GM19372 (cell line): ENCODE results near the gene BRD3.
A peak's percentile ranks its signal among the peaks of the same experiment; 100 is the strongest.
"Not testable (repeated sequence)": the region's sequence is repeated elsewhere in the genome, so short reads cannot be mapped to it uniquely, and the experiment has no call there.

ENCODE experiments used
- ATAC-seq: cut with Tn5 transposase; IDR thresholded peaks from one replicate; pipeline ENCODE4 v1.9.1; 2021; ENCODE audit warnings: mild to moderate bottlenecking, low read depth, moderate library complexity; ENCODE audit not compliant: unreplicated experiment

BRD3 gene

DNA sequence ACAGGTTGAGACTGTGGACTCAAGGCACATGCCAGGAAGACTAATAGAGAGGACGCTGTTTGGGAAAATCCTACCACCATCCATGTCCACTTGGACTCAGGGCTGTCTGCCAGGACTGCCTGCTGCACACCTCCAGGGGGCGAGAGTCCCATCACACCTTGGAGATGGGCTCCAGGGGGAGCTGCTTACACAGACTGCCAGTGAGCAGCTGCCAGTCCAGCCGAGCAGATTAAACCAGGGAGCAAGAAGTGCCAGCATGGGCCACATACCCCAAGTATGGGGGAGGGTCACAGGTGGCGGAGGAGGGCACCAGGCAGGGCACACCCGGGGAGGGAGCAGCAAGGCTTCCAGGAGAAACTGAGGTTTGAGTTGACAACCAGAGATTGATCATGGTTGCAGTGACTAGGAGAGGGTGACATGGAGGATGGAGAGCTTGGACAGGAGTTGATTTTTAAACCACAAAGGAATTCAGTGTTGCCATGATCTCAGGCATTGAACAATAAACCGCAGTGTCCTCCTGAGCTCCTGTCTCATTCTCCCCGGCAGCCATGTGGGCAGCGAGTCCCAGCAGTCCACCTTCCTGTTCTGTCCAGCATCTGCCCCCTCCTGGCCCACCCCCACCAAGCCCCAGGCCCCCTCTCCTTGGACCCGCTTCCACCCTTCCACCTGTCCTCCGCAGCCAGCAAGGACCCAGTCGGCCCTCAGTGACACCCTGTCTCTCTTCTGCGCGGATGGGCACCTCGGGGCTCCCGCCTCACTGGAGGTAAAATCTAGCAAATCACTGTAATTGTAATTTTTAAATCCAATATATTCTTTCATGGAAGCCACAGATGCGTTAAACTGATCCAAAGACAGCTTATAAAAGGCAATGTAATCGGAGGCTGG, 72.6 kb downstream of the BRD3 start:
- ATAC-seq: no peak

- ATAC-seq: no peak
Observed at GRCh38 chr9:133994353-133995011, 73.3 kb downstream of the BRD3 start.

DNA sequence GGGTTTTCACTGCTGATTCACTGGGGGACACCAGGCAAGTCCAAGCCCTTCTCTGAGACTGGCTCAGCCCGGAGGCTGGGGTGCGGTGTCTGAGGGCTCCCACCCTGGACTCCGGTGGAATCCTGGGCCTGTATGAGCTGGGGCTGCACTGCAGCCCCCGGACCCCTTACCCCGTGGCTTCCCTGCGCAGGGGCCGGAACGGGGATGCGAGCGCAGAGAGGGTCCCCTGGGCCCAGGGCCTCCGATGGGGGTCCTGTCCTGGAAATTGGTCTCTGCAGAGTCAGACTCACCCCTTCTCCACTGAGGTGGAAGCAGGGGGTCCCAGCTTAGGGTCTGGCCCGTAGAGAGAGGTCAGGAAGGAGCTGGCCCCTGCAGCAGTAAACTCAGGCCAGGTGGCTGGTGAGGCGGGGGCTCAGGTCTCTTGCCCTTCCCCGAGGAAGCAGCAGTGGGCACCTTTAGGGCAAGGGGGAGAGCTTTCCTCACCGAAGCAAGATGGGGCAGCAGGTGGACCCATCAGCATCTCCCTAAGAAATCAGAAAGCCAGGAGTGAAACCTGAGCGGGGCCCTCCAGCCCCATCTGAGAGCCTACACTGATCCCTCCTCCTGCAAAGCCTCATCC, 74.1 kb downstream of the BRD3 start:
- ATAC-seq: no peak

- ATAC-seq: peak; percentile 46
Observed at GRCh38 chr9:133992780-133993634, 74.8 kb downstream of the BRD3 start.

DNA sequence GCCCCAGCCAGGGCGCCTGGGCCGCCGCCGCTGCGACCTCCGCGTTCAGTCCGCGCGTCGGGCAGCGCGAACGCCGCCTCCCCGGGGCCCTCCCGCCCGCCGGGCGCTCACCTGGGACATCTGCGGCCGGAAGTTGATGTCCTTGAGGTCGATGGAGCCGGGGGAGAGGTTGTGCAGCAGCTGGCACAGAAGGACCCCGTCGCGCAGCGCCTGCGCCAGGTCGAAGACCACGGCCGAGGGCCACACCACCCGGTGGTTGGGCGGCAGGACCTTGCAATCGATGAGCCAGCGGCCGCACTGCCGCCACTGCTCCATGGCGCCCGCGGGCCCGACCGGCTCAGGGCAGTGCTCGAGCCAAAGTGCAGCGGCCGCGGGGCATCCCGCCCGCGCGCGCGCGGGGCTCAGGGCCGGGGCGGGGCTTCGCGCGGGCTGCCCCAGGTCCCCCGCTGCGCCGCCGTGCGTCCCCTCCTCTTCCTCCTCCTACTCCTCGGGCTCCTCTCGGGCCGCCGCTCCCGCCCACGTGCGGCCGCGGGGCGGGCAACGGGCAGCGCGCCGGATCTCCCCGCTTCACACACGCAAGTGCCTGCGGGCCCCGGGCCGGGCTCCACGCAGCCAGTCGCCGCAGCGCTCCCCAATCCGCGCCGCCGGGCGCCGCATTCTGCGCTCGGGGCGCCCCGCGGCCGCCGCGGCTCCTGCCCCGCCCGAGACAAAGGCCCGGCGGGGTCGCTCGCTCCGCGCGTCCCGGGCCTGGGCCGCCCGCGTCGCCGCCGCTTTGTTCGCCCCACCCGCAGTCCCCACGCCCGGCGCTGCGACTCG, 75.7 kb downstream of the BRD3 start, which contains the start of gene VAV2:
Gene VAV2 (minus strand): TSS at position 361 of the 816 bp plus-strand sequence. CDS start 46 bp downstream, at position 315.
- ATAC-seq: peak; percentile 49

DNA sequence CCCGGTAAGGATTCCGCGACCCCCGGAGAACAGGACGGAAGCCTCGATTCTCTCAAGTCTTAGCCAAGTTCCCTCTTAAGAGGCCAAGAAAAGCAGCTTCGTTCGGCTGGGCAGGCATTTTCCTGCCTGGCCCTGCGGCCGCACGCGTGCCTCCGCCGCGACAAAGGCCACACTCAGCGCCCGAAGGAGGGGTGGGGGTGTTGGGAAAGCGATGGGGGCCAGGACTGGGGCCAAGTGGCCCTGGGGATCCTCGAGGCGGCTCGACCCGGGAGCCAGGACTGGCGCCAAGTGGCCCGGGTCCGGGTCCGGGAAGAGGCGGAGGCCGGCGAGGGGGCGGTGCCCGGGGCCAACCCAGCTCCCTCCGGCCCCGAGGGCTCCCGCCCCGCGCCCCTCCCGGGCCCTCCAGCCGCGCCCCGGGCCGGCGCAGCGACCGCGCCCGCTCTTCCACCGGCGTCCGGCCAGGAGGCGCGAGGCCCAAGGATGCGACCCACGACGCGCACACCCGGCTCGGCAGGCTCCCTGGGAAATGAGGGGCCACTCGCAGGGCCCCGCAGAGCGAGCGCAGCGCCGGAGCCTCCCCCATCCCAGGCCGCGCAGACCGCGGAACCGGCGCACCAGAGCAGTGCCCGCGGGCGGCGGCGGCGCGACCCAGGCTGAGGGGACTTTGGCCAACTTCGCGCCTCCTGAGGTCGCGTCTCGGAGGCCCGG, 76.5 kb downstream of the BRD3 start:
- ATAC-seq: peak; percentile 4

GRCh38 chr9:133990366-133991213, 77.2 kb downstream of the BRD3 start:
- no peak for ATAC-seq

DNA sequence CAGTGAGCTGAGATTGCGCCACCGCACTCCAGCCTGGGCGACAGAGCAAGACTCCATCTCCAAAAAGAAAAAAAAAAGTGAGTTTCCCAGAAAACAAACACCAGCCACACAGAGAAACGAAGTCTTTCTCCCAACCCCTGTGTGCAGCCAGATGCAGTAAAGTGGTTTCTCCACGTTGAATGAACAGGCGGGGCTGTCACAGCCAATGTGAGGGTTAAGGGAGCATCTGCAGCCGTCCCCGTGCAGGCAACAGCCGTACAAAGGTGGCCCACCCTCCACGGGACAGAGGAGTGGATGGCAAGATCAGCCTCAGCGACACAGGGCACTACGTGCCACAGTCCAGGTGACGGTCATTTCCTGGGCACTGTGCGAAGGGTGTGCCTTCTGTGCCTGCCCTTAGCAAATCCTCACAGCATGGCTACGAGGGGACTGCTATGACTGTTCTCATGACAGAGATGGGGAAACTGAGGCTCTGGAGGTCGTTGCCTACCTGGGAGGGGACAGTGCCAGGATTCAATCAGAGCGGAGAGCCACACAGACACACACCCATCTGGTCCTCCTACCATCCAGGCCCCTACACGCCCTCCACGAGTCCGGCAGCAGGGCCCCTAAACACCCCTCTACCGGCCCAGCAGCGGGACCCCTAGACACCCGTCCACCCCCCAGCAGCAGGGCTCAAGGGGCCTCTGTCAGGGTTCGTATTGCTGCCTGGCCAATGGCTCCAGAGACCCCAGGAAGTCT, 78.0 kb downstream of the BRD3 start:
- no peak for ATAC-seq

- ATAC-seq: not testable (repeated sequence)
Observed at GRCh38 chr9:133988771-133989170, 79.1 kb downstream of the BRD3 start.

GRCh38 chr9:133987946-133988665, 79.7 kb downstream of the BRD3 start:
- ATAC-seq: no peak

- no peak for ATAC-seq
Observed at GRCh38 chr9:133987446-133987788, 80.4 kb downstream of the BRD3 start.

DNA sequence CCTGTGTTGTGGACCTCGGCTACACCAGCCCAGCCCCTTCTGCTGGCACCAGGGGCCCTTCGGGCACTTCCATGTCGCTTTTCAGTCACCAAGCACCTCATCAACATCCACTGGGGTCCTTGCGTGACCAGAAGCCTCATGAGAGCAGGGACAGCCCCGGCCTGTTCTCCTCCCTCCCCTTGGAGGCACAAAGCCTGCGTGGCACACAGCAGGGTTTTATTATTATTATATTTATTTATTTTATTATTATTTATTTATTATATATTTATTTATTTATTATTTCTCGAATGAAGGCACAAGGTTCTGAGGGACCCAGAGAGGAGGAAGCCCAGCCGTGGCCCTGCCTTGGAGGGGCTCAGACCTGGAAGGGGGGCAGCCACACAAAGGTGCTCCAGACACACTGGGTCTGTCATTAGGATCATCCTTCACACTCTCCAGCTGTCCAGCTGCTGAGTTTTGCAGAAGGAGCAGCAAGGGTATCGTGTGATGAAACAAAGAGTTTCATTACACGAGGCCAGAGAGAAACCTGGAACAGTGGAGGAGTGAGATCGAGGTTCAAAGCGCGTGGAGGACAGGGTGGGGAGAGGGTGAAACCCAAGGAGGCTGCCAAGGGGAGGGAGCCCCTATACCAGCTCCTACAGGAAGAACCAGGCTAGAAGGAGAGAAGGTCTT, 80.9 kb downstream of the BRD3 start:
- no peak for ATAC-seq

DNA sequence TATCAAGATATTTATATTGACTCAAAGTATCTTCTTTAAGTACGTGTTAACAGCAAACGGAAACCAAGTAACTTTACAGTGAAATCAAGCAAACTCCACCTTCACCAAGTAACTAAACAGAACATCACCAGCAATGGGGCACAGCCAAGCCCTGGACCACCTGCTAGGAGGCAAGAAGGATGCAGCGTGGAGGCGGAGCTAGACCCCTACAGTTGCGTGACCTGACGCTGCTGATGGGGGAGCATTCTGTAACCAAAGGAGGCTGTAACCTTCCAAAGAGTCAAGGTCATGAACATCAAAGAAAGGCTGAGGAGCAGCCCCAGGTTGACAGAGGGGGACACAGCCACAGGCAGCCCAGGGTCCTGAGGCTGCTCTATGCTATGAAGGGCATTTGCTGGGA, 81.8 kb downstream of the BRD3 start:
- ATAC-seq: no peak

GRCh38 chr9:133982971-133983720, 84.7 kb downstream of the BRD3 start:
- ATAC-seq: no peak

DNA sequence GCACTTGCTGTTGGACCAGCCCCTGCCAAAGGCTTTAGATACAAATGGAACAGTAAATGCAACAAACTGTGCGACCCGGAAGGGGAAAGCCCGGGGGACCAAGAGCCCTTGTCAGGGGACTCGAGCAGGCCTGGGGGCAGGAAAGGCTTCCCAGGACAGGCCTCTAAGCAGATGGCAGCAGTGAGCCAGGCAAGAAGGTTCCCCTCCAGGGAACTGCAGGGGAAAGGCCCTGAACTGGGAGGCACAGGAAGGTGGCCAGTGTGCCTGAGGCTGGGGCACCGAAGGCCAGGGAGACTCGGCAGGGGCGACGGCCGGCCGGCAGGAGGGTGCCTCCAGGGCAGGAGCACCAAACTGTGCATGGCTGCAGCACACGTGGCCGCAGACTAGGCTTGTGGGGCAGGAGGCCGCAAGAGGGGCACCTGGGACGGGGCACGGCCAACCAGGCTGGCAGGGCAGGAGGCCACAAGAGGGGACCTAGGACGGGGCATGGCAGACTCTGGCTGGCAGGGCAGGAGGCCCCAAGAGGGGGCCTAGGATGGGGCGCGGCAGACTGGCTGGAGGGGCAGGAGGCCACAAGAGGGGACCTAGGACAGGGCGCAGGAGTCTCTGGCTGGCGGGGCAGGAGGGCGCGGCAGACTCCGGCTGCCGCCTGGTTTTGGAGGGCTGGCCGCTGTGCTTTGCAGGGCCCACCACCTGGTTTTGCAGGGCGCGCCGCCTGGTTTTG, 85.7 kb downstream of the BRD3 start:
- no peak for ATAC-seq
